Measurements from ENCODE around the gene TFR2. TPM values are rescaled to one million over a fixed set of nuclear protein-coding genes. Genes with fewer than 3 reads are reported as not detected.
A peak's percentile ranks its signal among the peaks of the same experiment; 100 is the strongest.

Gene TFR2
- total and polyA plus RNA-seq, 2 of the 13 experiments (the other 11 are each of a cell fraction or from before 2014, with no cell fraction given), result 36.9 to 64.2 TPM

GRCh38 chr7:100611983-100612729, 29.2 kb downstream of the TFR2 start, which contains the start of gene MOSPD3 (continued):
- TF ChIP-seq MTA3 (CRISPR knock-in tag; IDR thresholded peaks at IDR 0.05), result no peak
- TF ChIP-seq HBP1 (CRISPR knock-in tag; IDR thresholded peaks at IDR 0.05; ENCODE audit: low read depth), result peak; percentile 25; the same call in 1 of the 2 replicates
- TF ChIP-seq ZNF563 (CRISPR knock-in tag; IDR thresholded peaks at IDR 0.05), result 0 out of 2 replicates have a peak, but pooled peaks have one; percentile 57
- no peak for TF ChIP-seq ZNF543 (CRISPR knock-in tag; IDR thresholded peaks at IDR 0.05)
- TF ChIP-seq ARID2 (CRISPR knock-in tag; IDR thresholded peaks at IDR 0.05; ENCODE audit: borderline replicate concordance), result no peak
- no peak for TF ChIP-seq NCOR1 (IDR thresholded peaks at IDR 0.05; ENCODE audit: borderline replicate concordance, low read length)
- no peak for TF ChIP-seq REST (IDR thresholded peaks at IDR 0.05; ENCODE audit: borderline replicate concordance in 1 of 2, low read depth in 1 of 2, low read length in 2 of 2)
- no peak for TF ChIP-seq MED8 (CRISPR knock-in tag; IDR thresholded peaks at IDR 0.05; ENCODE audit: insufficient replicate concordance)
- TF ChIP-seq PREB (CRISPR knock-in tag; IDR thresholded peaks at IDR 0.05), result no peak
- TF ChIP-seq GLI4 (CRISPR knock-in tag; IDR thresholded peaks at IDR 0.05; ENCODE audit: borderline replicate concordance), result no peak
- no peak for TF ChIP-seq SYNCRIP (IDR thresholded peaks at IDR 0.05; ENCODE audit: insufficient read depth, low read depth, low read length)
- no peak for TF ChIP-seq ZNF747 (CRISPR knock-in tag; IDR thresholded peaks at IDR 0.05; ENCODE audit: borderline replicate concordance)
